GM13977 (cell line): ENCODE results near the gene NOCT.

Experiments
- DNase-seq: peaks from one replicate; pipeline ENCODE4 v3.0.0; 2012; ENCODE audit warnings: low spot score
- in situ Hi-C: fragments of 300-500 bp; cut with MboI; formaldehyde crosslinking; loops from one replicate; pipeline ENCODE4 v1.12.0; 2022; ENCODE audit warnings: low sequenced_read_pairs, low pct_unique_long_range_greater_than_20kb, mixed read lengths, inconsistent platforms; ENCODE audit not compliant: unreplicated experiment
- TF ChIP-seq, protein P1 (sequence below): IDR thresholded peaks from 2 replicates; pipeline ENCODE4 v1.5.1; 2012; ENCODE audit warnings: mild to moderate bottlenecking, control low read depth; ENCODE audit not compliant: insufficient read depth; ENCODE audit errors: extremely low read depth, missing control alignments

Gene NOCT

DNA sequence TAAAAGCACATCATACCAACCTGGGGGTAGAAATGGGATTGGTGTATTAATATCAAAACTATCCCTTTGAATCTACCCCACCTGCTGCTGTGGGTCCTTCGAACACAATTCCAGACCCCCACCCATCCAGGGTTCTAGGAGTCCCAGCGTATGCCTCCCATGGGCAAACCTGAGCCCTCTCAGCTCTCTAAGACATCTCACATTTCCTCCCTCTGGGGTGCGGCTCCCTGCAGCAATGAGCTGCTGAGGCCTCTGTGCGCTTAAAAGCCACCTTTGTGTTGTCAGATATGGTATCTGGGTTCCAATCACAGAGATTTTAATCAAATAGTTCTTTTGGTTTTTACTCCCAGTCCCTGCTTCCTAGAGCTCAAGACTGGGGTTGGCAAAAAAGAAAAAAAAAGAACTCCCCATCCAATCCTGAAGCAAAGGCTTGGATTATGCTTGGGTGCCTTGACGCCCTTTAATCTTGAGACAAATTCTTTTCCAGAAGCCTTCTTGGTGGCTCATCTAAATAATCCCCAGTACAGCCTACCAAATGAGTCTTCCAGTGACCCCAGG lies 37.5 kb upstream of the NOCT start:
- in situ Hi-C loops = no loop called here
- DNase-seq = no peak
- TF ChIP-seq, protein P1, sequence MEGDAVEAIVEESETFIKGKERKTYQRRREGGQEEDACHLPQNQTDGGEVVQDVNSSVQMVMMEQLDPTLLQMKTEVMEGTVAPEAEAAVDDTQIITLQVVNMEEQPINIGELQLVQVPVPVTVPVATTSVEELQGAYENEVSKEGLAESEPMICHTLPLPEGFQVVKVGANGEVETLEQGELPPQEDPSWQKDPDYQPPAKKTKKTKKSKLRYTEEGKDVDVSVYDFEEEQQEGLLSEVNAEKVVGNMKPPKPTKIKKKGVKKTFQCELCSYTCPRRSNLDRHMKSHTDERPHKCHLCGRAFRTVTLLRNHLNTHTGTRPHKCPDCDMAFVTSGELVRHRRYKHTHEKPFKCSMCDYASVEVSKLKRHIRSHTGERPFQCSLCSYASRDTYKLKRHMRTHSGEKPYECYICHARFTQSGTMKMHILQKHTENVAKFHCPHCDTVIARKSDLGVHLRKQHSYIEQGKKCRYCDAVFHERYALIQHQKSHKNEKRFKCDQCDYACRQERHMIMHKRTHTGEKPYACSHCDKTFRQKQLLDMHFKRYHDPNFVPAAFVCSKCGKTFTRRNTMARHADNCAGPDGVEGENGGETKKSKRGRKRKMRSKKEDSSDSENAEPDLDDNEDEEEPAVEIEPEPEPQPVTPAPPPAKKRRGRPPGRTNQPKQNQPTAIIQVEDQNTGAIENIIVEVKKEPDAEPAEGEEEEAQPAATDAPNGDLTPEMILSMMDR = no peak

DNA sequence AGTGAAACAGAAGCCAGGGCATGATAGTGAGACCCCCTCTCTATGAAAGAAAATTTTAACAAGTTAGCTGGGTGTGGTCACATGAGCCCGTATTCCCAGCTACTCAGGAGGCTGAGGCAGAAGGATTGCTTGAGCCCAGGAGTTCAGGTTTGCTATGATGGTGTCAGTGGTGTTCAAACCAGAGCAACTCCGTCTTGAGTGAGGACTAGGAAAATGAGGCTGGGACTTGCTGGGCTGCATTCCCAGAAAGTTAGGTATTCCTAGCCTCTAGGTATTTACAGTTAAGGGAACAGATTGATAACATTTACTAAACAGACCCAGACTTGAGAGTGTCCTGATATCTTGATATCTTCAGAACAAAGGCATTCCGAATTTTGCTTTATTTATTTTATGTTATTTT lies 37.0 kb upstream of the NOCT start:
- DNase-seq = no peak
- in situ Hi-C loops = no loop called here
- TF ChIP-seq, protein P1 = no peak

DNA sequence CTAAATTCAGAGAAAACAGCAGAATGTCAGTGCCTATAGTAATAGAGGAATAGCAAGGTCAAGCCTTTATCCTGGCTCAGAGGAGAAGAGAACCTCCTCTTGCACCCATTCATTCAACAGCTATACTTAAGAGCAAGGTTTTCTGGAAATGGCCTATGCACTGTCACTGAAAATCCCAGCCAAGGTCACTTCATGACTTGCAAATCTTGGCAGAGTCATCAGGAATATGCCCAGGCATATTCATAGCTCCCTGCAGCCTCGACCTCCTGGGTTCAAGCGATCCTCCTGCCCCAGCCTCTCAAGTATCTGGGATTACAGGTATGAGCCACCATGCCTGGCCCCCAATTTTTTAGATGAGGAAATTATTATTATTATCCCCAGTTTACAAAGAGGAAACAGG lies 35.8 kb upstream of the NOCT start:
- in situ Hi-C loops = no loop called here
- TF ChIP-seq, protein P1 = no peak
- no peak for DNase-seq

DNA sequence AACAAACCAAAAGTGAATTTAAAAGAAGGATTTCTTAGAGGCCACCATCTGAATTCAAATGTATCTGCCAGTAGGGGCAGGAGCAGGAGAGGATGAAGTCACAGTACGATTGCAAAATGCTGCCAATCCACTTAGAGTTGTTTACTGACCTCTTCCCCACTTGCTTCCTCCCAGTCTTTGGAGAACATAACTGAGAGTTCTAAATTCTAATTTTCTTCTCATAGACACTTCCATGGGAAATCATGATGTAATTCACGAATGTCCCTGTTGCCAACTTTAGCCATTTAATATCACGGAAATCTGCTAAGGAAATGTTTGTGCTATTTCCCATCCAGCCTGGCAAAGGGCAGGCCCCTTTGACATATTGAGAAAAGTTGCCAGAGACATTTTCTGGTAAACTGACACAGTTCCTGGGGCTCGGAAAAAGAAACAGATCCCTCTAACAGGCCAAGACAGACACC lies 33.6 kb upstream of the NOCT start:
- in situ Hi-C loops = no loop called here
- no peak for DNase-seq
- TF ChIP-seq, protein P1 = no peak

DNA sequence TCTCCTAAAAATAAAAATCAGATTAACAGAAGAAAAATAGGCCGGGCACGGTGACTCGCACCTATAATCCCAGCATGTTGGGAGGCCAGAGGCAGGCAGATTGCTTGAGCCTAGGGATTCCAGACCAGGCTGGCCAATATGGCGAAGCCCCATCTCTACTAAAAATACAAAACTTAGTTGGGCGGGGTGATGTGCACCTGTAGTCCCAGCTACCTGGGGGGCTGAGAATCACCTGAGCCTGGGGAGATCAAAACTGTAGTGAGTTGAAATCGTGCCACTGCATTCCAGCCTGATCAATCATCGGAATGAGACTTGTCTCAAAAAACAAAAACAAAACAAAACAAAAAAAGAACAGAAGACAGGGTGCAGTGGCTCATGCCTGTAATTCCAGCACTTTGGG lies 32.8 kb upstream of the NOCT start:
- TF ChIP-seq, protein P1 = no peak
- no peak for DNase-seq
- in situ Hi-C loops = no loop called here

DNA sequence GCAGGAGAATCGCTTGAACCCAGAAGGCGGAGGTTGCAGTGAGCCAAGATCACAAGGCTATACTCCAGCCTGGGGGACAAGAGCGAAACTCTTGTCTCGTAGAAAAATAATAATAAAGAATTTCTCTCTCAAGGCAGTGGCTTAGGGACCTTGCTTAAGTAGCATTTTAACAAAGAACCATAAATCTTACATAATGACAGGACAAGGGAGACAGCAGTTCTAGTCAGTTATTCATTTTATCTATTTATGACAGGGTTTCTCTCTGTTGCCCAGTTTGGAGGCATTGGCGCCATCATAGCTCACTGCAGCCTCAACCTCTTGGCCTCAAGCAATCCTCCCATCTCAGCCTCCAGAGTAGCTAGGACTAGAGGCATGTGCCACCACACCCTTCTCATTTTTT lies 31.9 kb upstream of the NOCT start:
- in situ Hi-C loops = no loop called here
- no peak for DNase-seq
- TF ChIP-seq, protein P1 = no peak

DNA sequence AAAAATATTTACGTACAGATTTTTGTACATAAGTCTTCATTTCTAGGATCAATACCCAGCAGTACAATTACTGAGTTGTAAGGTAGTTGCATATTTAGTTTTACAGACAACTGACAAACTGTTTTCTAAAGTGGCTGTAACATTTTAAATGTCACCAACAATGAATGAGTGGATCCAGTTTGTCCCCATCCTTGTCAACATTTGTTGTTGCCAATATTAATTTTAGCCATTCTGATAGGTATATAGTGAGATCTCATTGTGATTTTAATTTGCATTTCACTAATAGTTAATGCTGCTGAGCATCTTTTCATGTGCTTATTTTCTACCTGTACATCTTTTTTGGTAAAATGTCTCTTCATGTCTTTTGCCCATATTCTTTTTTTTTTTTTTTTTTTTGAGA lies 30.9 kb upstream of the NOCT start:
- TF ChIP-seq, protein P1 = no peak
- in situ Hi-C loops = no loop called here
- DNase-seq = no peak
